Measurements from ENCODE around the gene PTBP3. TPM values are rescaled to one million over a fixed set of nuclear protein-coding genes. Genes with fewer than 3 reads are reported as not detected.

The PTBP3 gene
- total RNA-seq, 1 experiment from 2014 or later: 23.2 TPM

GRCh38 chr9:112241491-112241890 lies 91.9 kb downstream of the PTBP3 start:
- CTCF ChIA-PET: no interaction called here
- H3K4me2 ChIP-seq (ENCODE audit: low read length): no peak overlapping the region
- H3K9me3 ChIP-seq (ENCODE audit: low read length): no peaks in the 10 kb centered on the region
- H3F3A ChIP-seq (ENCODE audit: low read length, unreplicated experiment): no peaks in the 10 kb centered on the region
- H2AFZ ChIP-seq (ENCODE audit: low read length): no peak overlapping the region
- no peaks in the 10 kb centered on the region for H3K9me2 ChIP-seq (replicated peaks; ENCODE audit: low read length)
- BruUV-seq (replicated peaks): no TSS peak
- TF ChIP-seq EZH2 (IDR thresholded peaks at IDR 0.05; ENCODE audit: low read length, unreplicated experiment) (no peak), EZH2phosphoT487 (IDR thresholded peaks at IDR 0.05; ENCODE audit: borderline replicate concordance, low read length) (no peak), CTCF (conservative IDR thresholded peaks at IDR 0.05; ENCODE audit: low read depth, low read length) (no peak)
- no peaks in the 10 kb centered on the region for H3K27me3 ChIP-seq (ENCODE audit: low read length)
- POLR2A ChIA-PET (ENCODE audit: unreplicated experiment): no interaction called here
- no peaks in the 10 kb centered on the region for H4K20me1 ChIP-seq (ENCODE audit: low read length)
- peaks cover under 1% of the 10 kb centered on the region; the same call in 1 of the 2 replicates for H3K79me2 ChIP-seq (ENCODE audit: low read length)
- H3K4me3 ChIP-seq (ENCODE audit: low read length): no peak overlapping the region
- intact Hi-C loops (cut with micrococcal nuclease): no loop called here
- H3K4me1 ChIP-seq (ENCODE audit: insufficient read depth, low read length): peaks cover 15% of the 10 kb centered on the region; the same call in 1 of the 2 replicates
- DNase-seq (peak; percentile 1), ATAC-seq (no peak)
- no peaks in the 10 kb centered on the region for H3K36me3 ChIP-seq (ENCODE audit: low read depth, low read length)
- no peak overlapping the region for H3K27ac ChIP-seq (ENCODE audit: low read length)
- no peak overlapping the region for H3K9ac ChIP-seq (ENCODE audit: low read length)

GRCh38 chr9:112239708-112240107 lies 93.7 kb downstream of the PTBP3 start:
- Histone ChIP-seq H3K79me2 (ENCODE audit: low read length) (no peaks in the 10 kb centered on the region), H3K4me1 (ENCODE audit: insufficient read depth, low read length) (peaks cover 6% of the 10 kb centered on the region; the same call in 1 of the 2 replicates), H3K4me3 (ENCODE audit: low read length) (no peak overlapping the region), H3K9ac (ENCODE audit: low read length) (no peak overlapping the region), H3K36me3 (ENCODE audit: low read depth, low read length) (no peaks in the 10 kb centered on the region; the same call in 1 of the 2 replicates), H3F3A (ENCODE audit: low read length, unreplicated experiment) (no peaks in the 10 kb centered on the region), H3K4me2 (ENCODE audit: low read length) (no peak overlapping the region), H3K27ac (ENCODE audit: low read length) (no peak overlapping the region), H2AFZ (ENCODE audit: low read length) (no peak overlapping the region), H3K9me3 (ENCODE audit: low read length) (no peaks in the 10 kb centered on the region), H3K9me2 (replicated peaks; ENCODE audit: low read length) (no peaks in the 10 kb centered on the region), H3K27me3 (ENCODE audit: low read length) (no peaks in the 10 kb centered on the region), H4K20me1 (ENCODE audit: low read length) (no peaks in the 10 kb centered on the region)
- ChIA-PET CTCF (no interaction called here), POLR2A (ENCODE audit: unreplicated experiment) (no interaction called here)
- no TSS peak for BruUV-seq (replicated peaks)
- intact Hi-C loops (cut with micrococcal nuclease): no loop called here
- ATAC-seq (no peak), DNase-seq (no peak)
- TF ChIP-seq EZH2 (IDR thresholded peaks at IDR 0.05; ENCODE audit: low read length, unreplicated experiment) (no peak), CTCF (conservative IDR thresholded peaks at IDR 0.05; ENCODE audit: low read depth, low read length) (no peak), EZH2phosphoT487 (IDR thresholded peaks at IDR 0.05; ENCODE audit: borderline replicate concordance, low read length) (no peak)

GRCh38 chr9:112239284-112239683 lies 94.1 kb downstream of the PTBP3 start:
- Histone ChIP-seq H3K27ac (ENCODE audit: low read length) (no peak overlapping the region), H4K20me1 (ENCODE audit: low read length) (no peaks in the 10 kb centered on the region), H3F3A (ENCODE audit: low read length, unreplicated experiment) (no peaks in the 10 kb centered on the region), H3K79me2 (ENCODE audit: low read length) (no peaks in the 10 kb centered on the region), H3K27me3 (ENCODE audit: low read length) (no peaks in the 10 kb centered on the region), H3K9me3 (ENCODE audit: low read length) (no peaks in the 10 kb centered on the region), H3K36me3 (ENCODE audit: low read depth, low read length) (peaks cover 2% of the 10 kb centered on the region), H3K4me1 (ENCODE audit: insufficient read depth, low read length) (0 out of 2 replicates have a peak, but pooled peaks cover 4% of the 10 kb centered on the region), H3K4me2 (ENCODE audit: low read length) (no peak overlapping the region), H3K4me3 (ENCODE audit: low read length) (no peak overlapping the region), H3K9ac (ENCODE audit: low read length) (no peak overlapping the region), H3K9me2 (replicated peaks; ENCODE audit: low read length) (no peaks in the 10 kb centered on the region), H2AFZ (ENCODE audit: low read length) (no peak overlapping the region)
- intact Hi-C loops (cut with micrococcal nuclease): no loop called here
- CTCF ChIA-PET: no interaction called here
- DNase-seq (no peak), ATAC-seq (no peak)
- no TSS peak for BruUV-seq (replicated peaks)
- TF ChIP-seq EZH2phosphoT487 (IDR thresholded peaks at IDR 0.05; ENCODE audit: borderline replicate concordance, low read length) (no peak), CTCF (conservative IDR thresholded peaks at IDR 0.05; ENCODE audit: low read depth, low read length) (no peak), EZH2 (IDR thresholded peaks at IDR 0.05; ENCODE audit: low read length, unreplicated experiment) (no peak)
- POLR2A ChIA-PET (ENCODE audit: unreplicated experiment): no interaction called here

Data from PC-3 (cell line).